Measurements from ENCODE around the gene SFPQ. TPM values are rescaled to one million over a fixed set of nuclear protein-coding genes. Genes with fewer than 3 reads are reported as not detected.
"Not testable (repeated sequence)": the region's sequence is repeated elsewhere in the genome, so short reads cannot be mapped to it uniquely, and the experiment has no call there.

SFPQ gene
- total RNA-seq, 3 donors from 2014 or later (not counting 1 experiment from before 2014, with no cell fraction given) = 492 to 594 (median 558) TPM

DNA sequence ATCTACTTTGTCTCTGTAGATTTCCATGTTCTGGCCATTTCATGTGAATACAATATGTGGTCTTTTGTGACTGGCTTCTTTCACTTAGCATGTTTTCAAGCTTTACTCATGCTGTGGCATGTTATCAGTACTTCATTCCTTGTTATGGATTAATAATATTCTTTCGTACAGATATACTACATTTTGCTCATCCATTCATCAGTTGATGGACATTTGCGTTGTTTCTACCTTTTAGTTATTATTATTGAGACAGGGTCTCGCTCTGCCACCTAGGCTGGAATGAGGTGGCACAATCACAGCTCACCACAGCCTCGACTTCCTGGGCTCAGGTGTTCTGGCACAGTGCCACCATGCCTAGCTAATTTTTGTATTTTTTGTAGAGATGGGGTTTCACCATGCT is 21.4 kb downstream of the SFPQ start:
- Mint-ChIP-seq H3K9me3 (no peaks in the 10 kb centered on the region), H3K27me3 (ENCODE audit: low read depth in 2 of 2) (no peaks in the 10 kb centered on the region), H3K36me3 (peaks cover 7% of the 10 kb centered on the region), H3K4me3 (no peak overlapping the region), H3K4me1 (peaks cover 0 to 10% of the 10 kb centered on the region in 2 donors), H3K27ac (no peak overlapping the region)
- intact Hi-C loops (cut with micrococcal nuclease) = no loop called here
- ATAC-seq = no peak
- TF ChIP-seq, protein P1, sequence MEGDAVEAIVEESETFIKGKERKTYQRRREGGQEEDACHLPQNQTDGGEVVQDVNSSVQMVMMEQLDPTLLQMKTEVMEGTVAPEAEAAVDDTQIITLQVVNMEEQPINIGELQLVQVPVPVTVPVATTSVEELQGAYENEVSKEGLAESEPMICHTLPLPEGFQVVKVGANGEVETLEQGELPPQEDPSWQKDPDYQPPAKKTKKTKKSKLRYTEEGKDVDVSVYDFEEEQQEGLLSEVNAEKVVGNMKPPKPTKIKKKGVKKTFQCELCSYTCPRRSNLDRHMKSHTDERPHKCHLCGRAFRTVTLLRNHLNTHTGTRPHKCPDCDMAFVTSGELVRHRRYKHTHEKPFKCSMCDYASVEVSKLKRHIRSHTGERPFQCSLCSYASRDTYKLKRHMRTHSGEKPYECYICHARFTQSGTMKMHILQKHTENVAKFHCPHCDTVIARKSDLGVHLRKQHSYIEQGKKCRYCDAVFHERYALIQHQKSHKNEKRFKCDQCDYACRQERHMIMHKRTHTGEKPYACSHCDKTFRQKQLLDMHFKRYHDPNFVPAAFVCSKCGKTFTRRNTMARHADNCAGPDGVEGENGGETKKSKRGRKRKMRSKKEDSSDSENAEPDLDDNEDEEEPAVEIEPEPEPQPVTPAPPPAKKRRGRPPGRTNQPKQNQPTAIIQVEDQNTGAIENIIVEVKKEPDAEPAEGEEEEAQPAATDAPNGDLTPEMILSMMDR (IDR thresholded peaks at IDR 0.05) = no peak
- Histone ChIP-seq H3K4me3 (ENCODE audit: low read length) (no peak overlapping the region), H3K4me1 (ENCODE audit: control insufficient read depth, insufficient read depth, low read length) (no peaks in the 10 kb centered on the region), H3K27ac (ENCODE audit: low read length) (no peak overlapping the region), H3K36me3 (ENCODE audit: control insufficient read depth, insufficient read depth, low read length) (peaks cover 19% of the 10 kb centered on the region), H3K27me3 (ENCODE audit: control insufficient read depth, insufficient read depth, low read length) (no peaks in the 10 kb centered on the region), H3K9me3 (ENCODE audit: control insufficient read depth, insufficient read depth, low read length) (no peaks in the 10 kb centered on the region)
- peak in 1 of 2 donors; percentile 36 for DNase-seq
- WGBS (ENCODE audit: insufficient coverage) = 81% methylated on average over 3 of the region's 4 CpGs

DNA sequence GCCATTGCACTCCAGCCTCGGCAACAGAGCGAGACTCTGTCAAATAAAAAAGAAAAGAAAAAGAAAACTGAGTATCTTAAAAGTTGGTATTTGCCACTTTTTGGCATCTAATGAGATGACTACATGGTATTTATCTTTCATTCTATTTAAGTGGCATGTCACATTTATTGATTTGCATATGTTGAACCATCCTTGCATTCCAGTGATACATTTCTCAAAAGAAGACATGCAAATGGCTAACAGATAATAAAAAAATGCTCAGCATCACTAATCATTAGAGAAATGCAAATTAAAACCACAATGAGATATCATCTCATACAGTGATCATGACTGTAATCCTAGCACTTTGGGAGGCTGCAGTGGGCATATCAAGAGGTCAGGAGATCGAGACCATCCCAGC is 28.1 kb downstream of the SFPQ start:
- Histone ChIP-seq H3K4me3 (ENCODE audit: low read length) (no peak overlapping the region), H3K9me3 (ENCODE audit: control insufficient read depth, insufficient read depth, low read length) (peaks cover 16% of the 10 kb centered on the region), H3K4me1 (ENCODE audit: control insufficient read depth, insufficient read depth, low read length) (no peaks in the 10 kb centered on the region), H3K27ac (ENCODE audit: low read length) (no peak overlapping the region), H3K27me3 (ENCODE audit: control insufficient read depth, insufficient read depth, low read length) (no peaks in the 10 kb centered on the region), H3K36me3 (ENCODE audit: control insufficient read depth, insufficient read depth, low read length) (no peaks in the 10 kb centered on the region)
- ATAC-seq = no peak
- Mint-ChIP-seq H3K27me3 (ENCODE audit: low read depth in 2 of 2) (no peaks in the 10 kb centered on the region), H3K9me3 (peaks cover 0 to 2% of the 10 kb centered on the region in 2 donors), H3K27ac (no peak overlapping the region), H3K4me1 (peaks cover 0 to 5% of the 10 kb centered on the region in 2 donors), H3K36me3 (no peaks in the 10 kb centered on the region), H3K4me3 (no peak overlapping the region)
- intact Hi-C loops (cut with micrococcal nuclease) = no loop called here
- TF ChIP-seq, protein P1 (IDR thresholded peaks at IDR 0.05) = no peak
- DNase-seq = no peak
- WGBS (ENCODE audit: insufficient coverage) = 100% methylated on average over 3 of the region's 3 CpGs

DNA sequence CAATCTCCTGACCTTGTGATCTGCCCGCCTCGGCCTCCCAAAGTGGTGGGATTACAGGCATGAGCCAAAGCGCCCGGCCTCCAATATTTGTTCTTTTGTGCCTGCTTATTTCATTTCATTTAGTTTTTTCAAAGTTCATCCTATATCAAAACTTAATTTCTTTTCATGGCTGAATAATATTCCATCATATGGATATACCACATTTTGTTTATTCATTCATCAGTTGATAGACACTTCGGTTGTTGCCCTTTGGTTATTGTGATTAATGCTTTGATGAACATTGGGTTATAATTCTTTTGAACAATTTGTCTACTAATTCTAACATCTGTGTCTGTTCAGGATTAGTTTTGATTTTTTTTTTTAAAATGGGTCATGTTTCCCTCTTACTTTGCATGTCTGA is 41.7 kb downstream of the SFPQ start:
- no peaks in the 10 kb centered on the region for H3K27me3 Mint-ChIP-seq (ENCODE audit: low read depth in 2 of 2)
- H3K27ac Mint-ChIP-seq = no peak overlapping the region
- WGBS (ENCODE audit: insufficient coverage) = 93% methylated on average over 4 of the region's 5 CpGs
- H3K9me3 ChIP-seq (ENCODE audit: control insufficient read depth, insufficient read depth, low read length) = no peaks in the 10 kb centered on the region
- no peak for DNase-seq
- no peaks in the 10 kb centered on the region for H3K9me3 Mint-ChIP-seq
- no peak for ATAC-seq
- H3K36me3 Mint-ChIP-seq = no peaks in the 10 kb centered on the region
- H3K4me1 ChIP-seq (ENCODE audit: control insufficient read depth, insufficient read depth, low read length) = peaks cover 3% of the 10 kb centered on the region
- intact Hi-C loops (cut with micrococcal nuclease) = no loop called here
- no peaks in the 10 kb centered on the region for H3K36me3 ChIP-seq (ENCODE audit: control insufficient read depth, insufficient read depth, low read length)
- no peak overlapping the region for H3K4me3 ChIP-seq (ENCODE audit: low read length)
- TF ChIP-seq, protein P1 (IDR thresholded peaks at IDR 0.05) = no peak
- H3K27ac ChIP-seq (ENCODE audit: low read length) = no peak overlapping the region
- H3K27me3 ChIP-seq (ENCODE audit: control insufficient read depth, insufficient read depth, low read length) = no peaks in the 10 kb centered on the region
- peaks cover 4 to 5% of the 10 kb centered on the region in 2 donors for H3K4me1 Mint-ChIP-seq
- H3K4me3 Mint-ChIP-seq = no peak overlapping the region

DNA sequence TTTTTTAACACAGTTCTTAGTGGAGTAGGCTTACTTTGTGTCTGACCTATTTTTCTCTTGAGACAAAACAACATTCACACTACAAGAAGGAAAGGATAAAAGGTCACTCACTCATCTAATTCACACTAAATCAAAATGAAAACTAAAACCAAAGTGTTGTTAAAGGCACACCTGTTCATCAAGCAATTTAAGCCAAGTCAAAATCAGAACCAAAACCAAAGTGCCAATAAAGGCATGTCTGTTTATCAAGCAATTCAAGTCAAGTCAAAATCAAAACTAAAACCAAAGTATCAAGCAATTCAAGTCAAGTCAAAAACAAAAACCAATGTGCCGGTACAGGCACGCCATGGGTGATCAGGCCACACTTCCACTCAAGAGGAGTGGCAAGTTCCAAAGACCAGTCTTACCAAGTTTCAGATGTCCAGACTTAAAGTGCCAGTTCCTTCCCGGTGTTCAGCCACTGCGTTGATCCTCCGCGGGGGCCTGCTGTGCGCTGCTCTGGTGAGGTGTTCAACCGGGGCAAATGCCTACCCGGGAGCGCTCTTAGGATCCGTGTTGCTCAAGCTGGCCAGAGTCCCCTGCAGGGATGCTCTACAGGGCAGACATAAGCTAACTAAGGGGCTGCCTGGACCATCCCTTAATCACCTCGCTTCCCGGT is 46.9 kb downstream of the SFPQ start:
- H3K27ac ChIP-seq (ENCODE audit: low read length); H3K36me3 ChIP-seq (ENCODE audit: control insufficient read depth, insufficient read depth, low read length); H3K36me3 Mint-ChIP-seq; H3K9me3 ChIP-seq (ENCODE audit: control insufficient read depth, insufficient read depth, low read length); H3K4me1 ChIP-seq (ENCODE audit: control insufficient read depth, insufficient read depth, low read length); intact Hi-C loops (cut with micrococcal nuclease); H3K27me3 ChIP-seq (ENCODE audit: control insufficient read depth, insufficient read depth, low read length); H3K4me3 ChIP-seq (ENCODE audit: low read length); H3K9me3 Mint-ChIP-seq; H3K27me3 Mint-ChIP-seq (ENCODE audit: low read depth in 2 of 2); DNase-seq: not testable (repeated sequence)
- 84% methylated on average over 11 of the region's 13 CpGs for WGBS (ENCODE audit: insufficient coverage)
- peak overlapping the region; percentile 57 to 70 for H3K27ac Mint-ChIP-seq
- peaks cover 12% of the 10 kb centered on the region in 2 donors for H3K4me1 Mint-ChIP-seq
- ATAC-seq = peak in 2 of 3 donors; percentile 20 to 44
- H3K4me3 Mint-ChIP-seq = peak overlapping the region; percentile 1
